ENCODE measurements around the gene MAPK14. TPM values are rescaled to one million over a fixed set of nuclear protein-coding genes. Genes with fewer than 3 reads are reported as not detected.

Gene MAPK14
- total and polyA plus RNA-seq, 12 donors = 11.3 to 119 (median 49.3) TPM

GRCh38 chr6:36049582-36049981 is 22.0 kb downstream of the MAPK14 start:
- peaks cover 0 to 6% of the 10 kb centered on the region in 2 donors for H3K36me3 ChIP-seq (replicated peaks in 1 of 2)
- intact Hi-C loops (cut with DNase I) = no loop called here
- DNase-seq = no peak
- TF ChIP-seq POLR2A (IDR thresholded peaks at IDR 0.05) = no peak
- no peak for TF ChIP-seq CTCF (IDR thresholded peaks at IDR 0.05)
- no peaks in the 10 kb centered on the region for H3K27me3 ChIP-seq
- 86 to 97% (median 89%) methylated on average over 2 of the region's 2 CpGs for WGBS, 4 donors
- H3K4me3 ChIP-seq = no peak overlapping the region
- no peak overlapping the region for H3K27ac ChIP-seq
- peaks cover 0 to 28% of the 10 kb centered on the region in 2 donors for H3K4me1 ChIP-seq (replicated peaks in 1 of 2)
- H3K9me3 ChIP-seq (replicated peaks in 1 of 3) = no peaks in the 10 kb centered on the region

DNA sequence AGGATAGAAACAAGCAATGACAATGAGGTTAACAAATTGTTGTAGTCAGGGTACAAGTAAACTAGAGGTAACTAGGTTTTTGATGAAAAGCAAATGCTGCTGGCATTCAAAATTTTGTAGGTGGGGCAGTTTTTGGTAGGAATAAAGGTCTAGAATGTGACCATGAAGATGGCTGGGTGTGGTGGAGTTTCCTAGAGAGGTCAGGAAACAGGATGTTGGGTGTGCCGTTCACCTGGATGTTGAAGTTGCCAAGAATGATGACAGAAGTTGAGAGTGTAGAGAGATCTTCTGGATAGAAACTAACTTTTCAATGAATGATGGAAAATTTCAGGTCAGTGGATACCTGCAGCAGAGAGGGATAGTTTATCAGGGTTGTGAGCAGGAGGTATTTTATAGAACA is 22.7 kb downstream of the MAPK14 start:
- intact Hi-C loops (cut with DNase I) = no loop called here
- TF ChIP-seq CTCF (IDR thresholded peaks at IDR 0.05) (no peak), POLR2A (IDR thresholded peaks at IDR 0.05) (no peak)
- peaks cover 0 to 35% of the 10 kb centered on the region in 2 donors for H3K4me1 ChIP-seq (replicated peaks in 1 of 2)

DNA sequence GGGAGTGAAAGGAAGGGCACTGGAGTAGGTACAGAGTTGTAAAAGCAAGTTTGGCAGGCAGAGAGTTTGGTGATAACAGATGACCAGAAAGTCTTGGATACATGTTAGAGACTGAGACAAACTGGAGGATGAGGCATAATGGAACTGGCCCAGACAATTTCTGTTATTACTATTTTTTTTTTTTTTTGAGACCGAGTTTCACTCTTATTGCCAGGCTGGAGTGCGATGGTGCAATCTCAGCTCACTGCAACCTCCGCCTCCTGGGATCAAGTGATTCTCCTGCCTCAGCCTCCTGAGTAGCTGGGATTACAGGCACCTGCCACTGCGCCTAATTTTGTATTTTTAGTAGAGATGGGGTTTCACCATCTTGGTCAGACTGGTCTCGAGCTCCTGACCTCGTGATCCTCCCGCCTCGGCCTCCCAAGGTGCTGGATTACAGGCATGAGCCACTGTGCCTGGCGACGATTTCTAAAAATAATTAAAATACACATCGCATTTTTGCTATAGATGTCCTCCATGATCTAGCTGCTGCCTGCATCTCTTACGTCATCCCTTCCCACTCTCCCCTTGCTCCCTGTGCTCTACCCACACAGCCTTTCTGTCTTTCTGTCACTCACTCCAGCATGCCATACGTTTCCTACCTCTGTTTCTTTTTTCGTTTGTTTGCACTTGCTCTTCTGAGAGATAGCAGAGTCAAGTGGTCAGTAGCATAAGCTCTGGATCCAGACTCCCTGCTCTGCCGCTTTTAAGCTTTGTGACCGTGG is 23.5 kb downstream of the MAPK14 start:
- peaks cover 0 to 42% of the 10 kb centered on the region in 2 donors for H3K4me1 ChIP-seq (replicated peaks in 1 of 2)
- no peak for TF ChIP-seq POLR2A (IDR thresholded peaks at IDR 0.05)
- no peak for TF ChIP-seq CTCF (IDR thresholded peaks at IDR 0.05)
- no peak for DNase-seq

More for the DNA sequence above, 22.7 kb downstream of the MAPK14 start:
- H3K4me3 ChIP-seq = no peak overlapping the region
- no peaks in the 10 kb centered on the region for H3K9me3 ChIP-seq (replicated peaks in 1 of 3)
- WGBS, 4 donors = 52 to 76% (median 69%) methylated on average over 1 of the region's 1 CpG
- H3K27ac ChIP-seq = no peak overlapping the region
- no peaks in the 10 kb centered on the region for H3K27me3 ChIP-seq
- no peak for DNase-seq
- H3K36me3 ChIP-seq (replicated peaks in 1 of 2) = peaks cover 0 to 6% of the 10 kb centered on the region in 2 donors

DNA sequence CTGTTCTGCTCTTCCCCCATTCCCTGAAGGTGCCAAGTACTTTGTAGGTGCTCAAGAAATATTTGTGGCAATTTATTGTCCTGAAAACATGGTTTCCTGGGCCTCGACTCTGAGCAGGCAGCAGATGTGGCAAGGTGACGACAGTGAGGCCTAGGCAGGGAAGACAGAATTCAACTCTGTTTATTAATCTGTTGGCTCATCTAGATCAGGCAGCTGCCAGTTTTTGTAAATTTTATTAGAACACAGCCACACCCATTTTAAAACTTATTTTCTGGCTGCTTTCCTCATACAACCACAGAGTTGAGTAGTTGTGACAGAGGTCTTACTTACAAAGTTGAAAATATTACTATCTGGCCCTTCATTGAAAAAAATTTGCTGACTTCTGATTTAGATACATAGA is 24.5 kb downstream of the MAPK14 start:
- Histone ChIP-seq H3K27ac (no peak overlapping the region), H3K4me1 (replicated peaks in 1 of 2) (peaks cover 0 to 42% of the 10 kb centered on the region in 2 donors), H3K9me3 (replicated peaks in 1 of 3) (no peaks in the 10 kb centered on the region), H3K27me3 (no peaks in the 10 kb centered on the region), H3K36me3 (replicated peaks in 1 of 2) (peaks cover 0 to 6% of the 10 kb centered on the region in 2 donors), H3K4me3 (no peak overlapping the region)
- DNase-seq = no peak
- TF ChIP-seq POLR2A (IDR thresholded peaks at IDR 0.05) (no peak), CTCF (IDR thresholded peaks at IDR 0.05) (no peak)
- WGBS, 4 donors = 52 to 73% (median 64%) methylated on average over 2 of the region's 2 CpGs
- intact Hi-C loops (cut with DNase I) = no loop called here

More for the DNA sequence above, 23.5 kb downstream of the MAPK14 start:
- Histone ChIP-seq H3K36me3 (replicated peaks in 1 of 2) (peaks cover 0 to 6% of the 10 kb centered on the region in 2 donors), H3K27me3 (no peaks in the 10 kb centered on the region), H3K27ac (no peak overlapping the region), H3K9me3 (replicated peaks in 1 of 3) (no peaks in the 10 kb centered on the region), H3K4me3 (no peak overlapping the region)
- intact Hi-C loops (cut with DNase I) = no loop called here
- 87 to 92% (median 90%) methylated on average over 16 of the region's 16 CpGs for WGBS, 4 donors
